Trophoblast cell (in vitro differentiated cells and primary cell): ENCODE measurements around the gene AR.

ENCODE experiments used
- DNase-seq, 2 donors: peaks; one replicate each; pipeline ENCODE4 v3.0.0-alpha.2; 2016
- H2AFZ ChIP-seq: 2 replicates; pipeline ENCODE4 v1.6.1; 2013; ENCODE audit warnings: low read length, moderate library complexity, mild to moderate bottlenecking; ENCODE audit not compliant: insufficient read depth, poor library complexity
- H2AK5ac ChIP-seq: 2 replicates; pipeline ENCODE4 v1.6.1; 2013; ENCODE audit warnings: mild to moderate bottlenecking, low read length
- H2BK120ac ChIP-seq: 2 replicates; pipeline ENCODE4 v1.6.1; 2013; ENCODE audit warnings: low read length, mild to moderate bottlenecking, moderate library complexity; ENCODE audit not compliant: insufficient read depth, poor library complexity
- H2BK12ac ChIP-seq: 2 replicates; pipeline ENCODE4 v1.6.1; 2013; ENCODE audit warnings: mild to moderate bottlenecking, low read length, moderate library complexity
- H2BK5ac ChIP-seq: 2 replicates; pipeline ENCODE4 v1.6.1; 2013; ENCODE audit warnings: low read length, low read depth, moderate library complexity, mild to moderate bottlenecking; ENCODE audit not compliant: poor library complexity
- H3K14ac ChIP-seq: 2 replicates; pipeline ENCODE4 v1.6.1; 2013; ENCODE audit warnings: mild to moderate bottlenecking, low read length
- H3K18ac ChIP-seq: 2 replicates; pipeline ENCODE4 v1.6.1; 2013; ENCODE audit warnings: mild to moderate bottlenecking, low read length
- H3K23ac ChIP-seq: 2 replicates; pipeline ENCODE4 v1.6.1; 2013; ENCODE audit warnings: low read length
- H3K27ac ChIP-seq: 2 replicates; pipeline ENCODE4 v1.5.1; 2013; ENCODE audit warnings: low read depth, mild to moderate bottlenecking, inconsistent platforms, low read length, moderate library complexity
- H3K27me3 ChIP-seq: 2 replicates; pipeline ENCODE4 v1.6.1; 2013; ENCODE audit warnings: inconsistent platforms, mild to moderate bottlenecking, low read length, moderate library complexity; ENCODE audit not compliant: insufficient read depth
- H3K36me3 ChIP-seq, 2 experiments: 1 replicate in 1 of 2; 2 replicates in 1 of 2; pipeline ENCODE4 v1.6.1; 2013; ENCODE audit warnings: low read length in 2 of 2, mild to moderate bottlenecking in 2 of 2, moderate library complexity in 1 of 2; ENCODE audit not compliant: insufficient read depth in 2 of 2, control insufficient read depth in 1 of 2
- H3K4ac ChIP-seq: 2 replicates; pipeline ENCODE4 v1.6.1; 2013; ENCODE audit warnings: low read depth, mild to moderate bottlenecking, low read length, moderate library complexity
- H3K4me1 ChIP-seq, 2 experiments: 1 replicate in 1 of 2; 2 replicates in 1 of 2; pipeline ENCODE4 v1.6.1; 2013; ENCODE audit warnings: low read length in 2 of 2, mild to moderate bottlenecking in 2 of 2, moderate library complexity in 1 of 2; ENCODE audit not compliant: insufficient read depth in 2 of 2, control insufficient read depth in 1 of 2
- H3K4me2 ChIP-seq: 2 replicates; pipeline ENCODE4 v1.6.1; 2013; ENCODE audit warnings: inconsistent platforms, mild to moderate bottlenecking, low read length, moderate library complexity
- H3K4me3 ChIP-seq: 2 replicates; pipeline ENCODE4 v1.5.1; 2013; ENCODE audit warnings: mild to moderate bottlenecking, low read depth, low read length, inconsistent platforms
- H3K79me1 ChIP-seq: one replicate; pipeline ENCODE4 v1.6.1; 2013; ENCODE audit warnings: low read length
- H3K79me2 ChIP-seq: 2 replicates; pipeline ENCODE4 v1.6.1; 2013; ENCODE audit warnings: low read length, mild to moderate bottlenecking; ENCODE audit not compliant: control insufficient read depth, insufficient read depth, poor library complexity
- H3K9ac ChIP-seq: 2 replicates; pipeline ENCODE4 v1.6.1; 2013; ENCODE audit warnings: mild to moderate bottlenecking, low read length
- H3K9me3 ChIP-seq: 2 replicates; pipeline ENCODE4 v1.6.1; 2013; ENCODE audit warnings: low read depth, mild to moderate bottlenecking, control low read depth, inconsistent platforms, low read length; ENCODE audit not compliant: insufficient read depth
- H4K12ac ChIP-seq: 2 replicates; pipeline ENCODE4 v1.6.1; 2013; ENCODE audit warnings: low read depth, mild to moderate bottlenecking, low read length, moderate library complexity
- H4K8ac ChIP-seq: 2 replicates; pipeline ENCODE4 v1.6.1; 2013; ENCODE audit warnings: low read depth, mild to moderate bottlenecking, low read length, moderate library complexity
- H4K91ac ChIP-seq: one replicate; pipeline ENCODE4 v1.6.1; 2013; ENCODE audit warnings: low read depth, mild to moderate bottlenecking, low read length, moderate library complexity
- WGBS: extraction: QIAGEN DNeasy Blood & Tissue Kit; methylation state at CpG from one replicate; pipeline ENCODE4 v1.1.7; 2013; ENCODE audit warnings: missing lambda C conversion rate; ENCODE audit not compliant: insufficient read length, insufficient coverage; ENCODE audit errors: extremely low coverage; 5-methylcytosine and 5-hydroxymethylcytosine counted together

AR gene

GRCh38 chrX:67673741-67674274 is 130.0 kb downstream of the AR start:
- no peaks in the 10 kb centered on the region for H3K9me3 ChIP-seq
- DNase-seq: no peak
- H2BK5ac ChIP-seq: no peak overlapping the region
- H2AK5ac ChIP-seq: no peak overlapping the region
- WGBS: no CpG with 5 or more reads among the region's 2 CpGs
- no peak overlapping the region for H2BK120ac ChIP-seq
- H3K18ac ChIP-seq: no peak overlapping the region
- no peak overlapping the region for H3K4me2 ChIP-seq
- H4K91ac ChIP-seq: no peak overlapping the region
- no peaks in the 10 kb centered on the region for H3K27me3 ChIP-seq
- no peak overlapping the region for H2BK12ac ChIP-seq
- H2AFZ ChIP-seq: no peak overlapping the region
- no peak overlapping the region for H3K14ac ChIP-seq
- H3K4me3 ChIP-seq: no peak overlapping the region
- no peak overlapping the region for H4K12ac ChIP-seq
- H3K79me1 ChIP-seq: no peaks in the 10 kb centered on the region
- H3K36me3 ChIP-seq: no peaks in the 10 kb centered on the region
- H3K23ac ChIP-seq: no peak overlapping the region
- no peak overlapping the region for H3K9ac ChIP-seq
- H3K4ac ChIP-seq: no peak overlapping the region
- H4K8ac ChIP-seq: no peak overlapping the region
- no peaks in the 10 kb centered on the region for H3K4me1 ChIP-seq
- H3K27ac ChIP-seq: no peak overlapping the region
- no peaks in the 10 kb centered on the region for H3K79me2 ChIP-seq

DNA sequence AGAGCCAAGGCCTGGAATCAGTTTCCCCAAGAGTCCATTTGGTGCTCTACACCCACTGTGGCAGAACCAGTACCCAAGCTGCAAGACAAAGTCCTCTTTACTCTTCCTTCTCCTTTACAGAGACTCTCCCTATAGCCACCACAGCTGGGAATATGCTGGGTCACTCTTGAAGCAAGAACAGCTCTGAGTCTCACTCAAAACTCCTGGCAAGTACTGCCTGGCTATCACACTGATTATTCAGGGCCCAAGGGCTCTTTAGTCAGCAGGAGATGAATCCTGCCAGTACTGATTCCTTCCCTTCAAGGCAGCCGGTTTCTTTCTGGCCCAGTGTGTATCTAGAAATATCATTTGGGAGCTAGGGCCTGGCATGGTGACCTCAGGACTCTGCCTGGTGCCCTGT is 130.9 kb downstream of the AR start:
- no peaks in the 10 kb centered on the region for H3K36me3 ChIP-seq
- no peak for DNase-seq
- H2BK12ac ChIP-seq: no peak overlapping the region
- H4K91ac ChIP-seq: no peak overlapping the region
- no peaks in the 10 kb centered on the region for H3K4me1 ChIP-seq
- no peak overlapping the region for H3K27ac ChIP-seq
- no peak overlapping the region for H2AK5ac ChIP-seq
- no peak overlapping the region for H3K4me2 ChIP-seq
- no peak overlapping the region for H3K9ac ChIP-seq
- WGBS: no CpG with 5 or more reads among the region's 1 CpG
- no peak overlapping the region for H3K23ac ChIP-seq
- no peak overlapping the region for H3K14ac ChIP-seq
- H3K4me3 ChIP-seq: no peak overlapping the region
- H2AFZ ChIP-seq: no peak overlapping the region
- no peak overlapping the region for H3K4ac ChIP-seq
- H2BK120ac ChIP-seq: no peak overlapping the region
- H3K79me1 ChIP-seq: no peaks in the 10 kb centered on the region
- no peaks in the 10 kb centered on the region for H3K9me3 ChIP-seq
- H3K79me2 ChIP-seq: no peaks in the 10 kb centered on the region
- H4K8ac ChIP-seq: no peak overlapping the region
- H2BK5ac ChIP-seq: no peak overlapping the region
- H3K27me3 ChIP-seq: no peaks in the 10 kb centered on the region
- H3K18ac ChIP-seq: no peak overlapping the region
- H4K12ac ChIP-seq: no peak overlapping the region

- Histone ChIP-seq H3K9ac (no peak overlapping the region), H3K23ac (no peak overlapping the region), H3K79me1 (no peaks in the 10 kb centered on the region), H3K4me3 (no peak overlapping the region), H2AFZ (no peak overlapping the region), H2AK5ac (no peak overlapping the region), H2BK120ac (no peak overlapping the region), H2BK5ac (no peak overlapping the region), H4K91ac (no peak overlapping the region), H3K79me2 (no peaks in the 10 kb centered on the region), H3K14ac (no peak overlapping the region), H3K9me3 (no peaks in the 10 kb centered on the region), H3K4me1 (no peaks in the 10 kb centered on the region), H3K27me3 (no peaks in the 10 kb centered on the region), H4K8ac (no peak overlapping the region), H4K12ac (no peak overlapping the region), H3K36me3 (no peaks in the 10 kb centered on the region), H3K4me2 (no peak overlapping the region), H2BK12ac (no peak overlapping the region), H3K4ac (no peak overlapping the region), H3K27ac (no peak overlapping the region), H3K18ac (no peak overlapping the region)
- no CpG with 5 or more reads among the region's 4 CpGs for WGBS
- DNase-seq: no peak
Observed at GRCh38 chrX:67684136-67684535, 140.3 kb downstream of the AR start.

DNA sequence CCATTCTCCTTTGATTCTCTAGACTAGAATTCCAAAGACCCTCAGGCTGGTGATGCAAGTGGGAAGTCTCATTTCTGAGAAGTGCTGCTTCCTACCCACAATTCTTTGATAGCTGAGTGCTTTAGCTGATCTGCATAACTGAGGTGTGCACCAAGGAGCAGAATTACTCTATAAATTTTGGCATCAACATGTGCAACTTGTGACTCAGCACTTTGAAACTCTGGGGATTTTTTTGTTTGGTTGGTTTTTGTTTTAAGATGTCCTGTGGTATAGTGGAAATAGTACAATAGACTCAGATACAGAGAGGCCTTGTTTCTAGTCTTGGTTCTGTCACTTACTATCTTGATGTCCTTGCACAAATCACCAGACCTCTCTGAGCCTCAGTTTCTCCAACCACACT is 148.4 kb downstream of the AR start:
- H2AK5ac ChIP-seq: no peak overlapping the region
- H3K4me1 ChIP-seq: no peaks in the 10 kb centered on the region
- H3K4ac ChIP-seq: no peak overlapping the region
- H3K9me3 ChIP-seq: no peaks in the 10 kb centered on the region
- no peak overlapping the region for H3K9ac ChIP-seq
- H2BK5ac ChIP-seq: no peak overlapping the region
- no peak overlapping the region for H4K91ac ChIP-seq
- H3K14ac ChIP-seq: no peak overlapping the region
- no peak overlapping the region for H3K18ac ChIP-seq
- H3K79me2 ChIP-seq: no peaks in the 10 kb centered on the region
- no peak overlapping the region for H3K4me2 ChIP-seq
- H3K23ac ChIP-seq: no peak overlapping the region
- no peak overlapping the region for H4K8ac ChIP-seq
- no peaks in the 10 kb centered on the region for H3K36me3 ChIP-seq
- H4K12ac ChIP-seq: no peak overlapping the region
- H2BK12ac ChIP-seq: no peak overlapping the region
- no peak overlapping the region for H3K4me3 ChIP-seq
- H3K27ac ChIP-seq: no peak overlapping the region
- no peak overlapping the region for H2BK120ac ChIP-seq
- no peak for DNase-seq
- no peak overlapping the region for H2AFZ ChIP-seq
- no peaks in the 10 kb centered on the region for H3K27me3 ChIP-seq
- H3K79me1 ChIP-seq: no peaks in the 10 kb centered on the region
